Tibial artery (tissue), 4 donors: ENCODE data around the gene SCML1.

ENCODE experiments used
- DNase-seq, 2 donors: peaks; one replicate each; pipeline ENCODE4 v3.0.0-alpha.2; 2019
- H3K27ac ChIP-seq, 2 donors: fragments of 200-600 bp; sonication (generic) in 1 of 2; 1 replicate in 1 of 2; 2 replicates in 1 of 2; pipeline ENCODE4 v1.5.1; 2018 to 2019; ENCODE audit warnings: mild to moderate bottlenecking in 1 of 2
- H3K27me3 ChIP-seq, 2 donors: fragments of 200-600 bp; sonication (generic) in 1 of 2; one replicate each; pipeline versions ENCODE4 v1.5.1 to v1.6.0; 2016 to 2019
- H3K36me3 ChIP-seq, 3 donors: fragments of 200-600 bp; sonication (generic) in 2 of 3; one replicate each; pipeline ENCODE4 v1.5.1; 2016 to 2019; ENCODE audit warnings: mild to moderate bottlenecking in 2 of 3
- H3K4me1 ChIP-seq, 4 donors: fragments of 200-600 bp; sonication (generic) in 2 of 4; 1 replicate in 3 of 4; 2 replicates in 1 of 4; pipeline ENCODE4 v1.5.1; 2016 to 2019
- H3K4me3 ChIP-seq, 2 donors: fragments of 200-600 bp; sonication (generic) in 1 of 2; 1 replicate in 1 of 2; 2 replicates in 1 of 2; pipeline ENCODE4 v1.5.1; 2018 to 2019; ENCODE audit warnings: mild to moderate bottlenecking in 2 of 2
- H3K9me3 ChIP-seq, 3 donors: fragments of 200-600 bp; sonication (generic) in 1 of 3; one replicate each; pipeline ENCODE4 v1.5.1; 2016 to 2019
- CTCF ChIP-seq, 2 experiments: fragments of 200-600 bp in 1 of 2; fragments of 450-650 bp in 1 of 2; IDR thresholded peaks; one replicate each; pipeline ENCODE4 v1.5.1; 2017 to 2019; ENCODE audit warnings: antibody characterized with exemption in 2 of 2, mild to moderate bottlenecking in 1 of 2, moderate library complexity in 1 of 2
- intact Hi-C: fragments of 100-400 bp; cut with DNase I; formaldehyde crosslinking; loops from one replicate; pipeline ENCODE4 v1.15.0; 2023; ENCODE audit warnings: low total_unique reads

SCML1 gene

GRCh38 chrX:17732138-17732783, 5.0 kb upstream of the SCML1 start:
- H3K27me3 ChIP-seq = no peaks in the 10 kb centered on the region
- DNase-seq = no peak
- TF ChIP-seq CTCF (IDR thresholded peaks at IDR 0.05) = no peak
- intact Hi-C loops = no loop called here
- H3K27ac ChIP-seq = no peak overlapping the region
- no peaks in the 10 kb centered on the region for H3K36me3 ChIP-seq
- H3K4me3 ChIP-seq = no peak overlapping the region
- peaks cover 0 to 7% (median 0%) of the 10 kb centered on the region in 4 donors for H3K4me1 ChIP-seq
- H3K9me3 ChIP-seq = no peaks in the 10 kb centered on the region

GRCh38 chrX:17735406-17735805, 1.9 kb upstream of the SCML1 start:
- H3K9me3 ChIP-seq = no peaks in the 10 kb centered on the region
- no peaks in the 10 kb centered on the region for H3K27me3 ChIP-seq
- DNase-seq = no peak
- no peak for TF ChIP-seq CTCF (IDR thresholded peaks at IDR 0.05)
- H3K36me3 ChIP-seq = no peaks in the 10 kb centered on the region
- intact Hi-C loops = no loop called here
- H3K4me1 ChIP-seq = peaks cover 0 to 11% (median 0%) of the 10 kb centered on the region in 4 donors
- peak overlapping the region; percentile 79 to 81 for H3K27ac ChIP-seq
- H3K4me3 ChIP-seq = no peak overlapping the region

- no peak for DNase-seq
- H3K4me3 ChIP-seq = peak overlapping the region; percentile 49 to 52
- no peaks in the 10 kb centered on the region for H3K9me3 ChIP-seq
- intact Hi-C loops = no loop called here
- no peaks in the 10 kb centered on the region for H3K27me3 ChIP-seq
- no peaks in the 10 kb centered on the region for H3K36me3 ChIP-seq
- peak overlapping the region; percentile 79 to 81 for H3K27ac ChIP-seq
- TF ChIP-seq CTCF (IDR thresholded peaks at IDR 0.05) = no peak
- peaks cover 0 to 11% (median 0%) of the 10 kb centered on the region in 4 donors for H3K4me1 ChIP-seq
Observed at GRCh38 chrX:17736478-17736855, 826 bp upstream of the SCML1 start.

- DNase-seq = no peak
- H3K27ac ChIP-seq = peak overlapping the region; percentile 92 to 95
- H3K36me3 ChIP-seq = no peaks in the 10 kb centered on the region
- no peaks in the 10 kb centered on the region for H3K27me3 ChIP-seq
- no peaks in the 10 kb centered on the region for H3K9me3 ChIP-seq
- TF ChIP-seq CTCF (IDR thresholded peaks at IDR 0.05) = no peak
- peaks cover 0 to 8% (median 0%) of the 10 kb centered on the region in 4 donors for H3K4me1 ChIP-seq
- intact Hi-C loops = no loop called here
- H3K4me3 ChIP-seq = peak overlapping the region; percentile 70 to 74
Observed at GRCh38 chrX:17737710-17737985, 355 bp downstream of the SCML1 start.

GRCh38 chrX:17737986-17738713, 857 bp downstream of the SCML1 start:
- Histone ChIP-seq H3K9me3 (no peaks in the 10 kb centered on the region), H3K27ac (peak overlapping the region; percentile 92 to 95), H3K4me1 (peaks cover 0 to 8% (median 0%) of the 10 kb centered on the region in 4 donors), H3K27me3 (no peaks in the 10 kb centered on the region), H3K4me3 (peak overlapping the region; percentile 70 to 74), H3K36me3 (no peaks in the 10 kb centered on the region)
- intact Hi-C loops = no loop called here
- no peak for TF ChIP-seq CTCF (IDR thresholded peaks at IDR 0.05)
- DNase-seq = peak; percentile 41 to 77
